HepG2 (cell line): ENCODE results near the gene SLC6A6. TPM values are rescaled to one million over a fixed set of nuclear protein-coding genes. Genes with fewer than 3 reads are reported as not detected.

Experiments
- ATAC-seq: fragments of 200-7000 bp; cut with Tn5 transposase; 3 replicates; pipeline ENCODE4 v1.9.1; 2020; ENCODE audit warnings: mild to moderate bottlenecking, moderate library complexity
- BruUV-seq: library from RNA; stranded (reverse); fragments of 400-500 nt; replicated peaks from 2 replicates; lab custom pipeline; 2021; lab: Mats Ljungman, UMichigan
- CTCF ChIA-PET: fragments of 300-600 bp; formaldehyde crosslinking; extraction: SDS; loops from one replicate; lab custom pipeline; 2021; ENCODE audit warnings: low total read pairs, inconsistent platforms, low intra/inter-chr PET ratio; lab: Yijun Ruan, JAX
- POLR2A ChIA-PET: fragments of 350-600 bp; sonication (Branson Sonifier 250); formaldehyde crosslinking; loops from one replicate; lab custom pipeline; 2020; ENCODE audit warnings: antibody characterized with exemption, inconsistent platforms; lab: Yijun Ruan, JAX
- DNase-seq: peaks from one replicate; pipeline ENCODE4 v3.0.0-alpha.2; 2015; ENCODE audit warnings: low spot score
- FAIRE-seq: peaks from 3 replicates; lab custom pipeline; 2011; peaks lifted over from hg19 to GRCh38; lab: Jason Lieb, UNC
- H2AFZ ChIP-seq: one replicate; pipeline ENCODE4 v1.6.1; 2011; ENCODE audit warnings: low read length, inconsistent platforms
- H3K27ac ChIP-seq: fragments of 300-600 bp; 3 replicates; pipeline ENCODE4 v1.8.0; 2011; ENCODE audit warnings: mixed run types, mild to moderate bottlenecking, mixed read lengths, low read length, inconsistent platforms; ENCODE audit not compliant: insufficient read depth; ENCODE audit errors: extremely low read length
- H3K27me3 ChIP-seq, 2 experiments: fragments of 200-600 bp in 1 of 2; 2 replicates in 1 of 2; 3 replicates in 1 of 2; pipeline versions ENCODE4 v1.6.0 to v1.8.0; 2011; ENCODE audit warnings: low read length in 2 of 2, mild to moderate bottlenecking in 2 of 2, moderate library complexity in 2 of 2, inconsistent platforms in 1 of 2; ENCODE audit not compliant: insufficient read depth in 2 of 2, control insufficient read depth in 1 of 2
- H3K36me3 ChIP-seq, 2 experiments: fragments of 200-600 bp in 1 of 2; replicated peaks in 1 of 2; 2 replicates in 1 of 2; 3 replicates in 1 of 2; pipeline versions ENCODE4 v1.5.1 to v1.8.0; 2011; ENCODE audit warnings: low read length in 2 of 2, inconsistent platforms in 1 of 2; ENCODE audit not compliant: insufficient read depth in 2 of 2, control insufficient read depth in 1 of 2
- H3K4me1 ChIP-seq: 2 replicates; pipeline ENCODE4 v1.5.1; 2012; ENCODE audit warnings: low read length, inconsistent platforms; ENCODE audit not compliant: insufficient read depth
- H3K4me2 ChIP-seq: 2 replicates; pipeline ENCODE4 v1.6.0; 2011; ENCODE audit warnings: low read depth, low read length, inconsistent platforms
- H3K4me3 ChIP-seq, 3 experiments: fragments of 200-600 bp in 1 of 3; sonication (generic), shearing (Covaris generic) in 1 of 3; replicated peaks in 1 of 3; 2 replicates each; pipeline ENCODE4 v1.5.1; 2011 to 2016; ENCODE audit warnings: low read length in 3 of 3, inconsistent platforms in 2 of 3, low read depth in 2 of 3, mild to moderate bottlenecking in 2 of 3, control low read depth in 1 of 3, mixed read lengths in 1 of 3; ENCODE audit not compliant: insufficient read depth in 1 of 3
- H3K79me2 ChIP-seq: one replicate; pipeline ENCODE4 v1.6.1; 2011; ENCODE audit warnings: low read length, inconsistent platforms; ENCODE audit not compliant: insufficient read depth
- H3K9ac ChIP-seq: 2 replicates; pipeline ENCODE4 v1.6.0; 2011; ENCODE audit warnings: mild to moderate bottlenecking, low read depth, low read length, inconsistent platforms; ENCODE audit not compliant: insufficient read depth
- H3K9me3 ChIP-seq: 2 replicates; pipeline ENCODE4 v1.5.1; 2012; ENCODE audit warnings: mild to moderate bottlenecking, low read length
- H4K20me1 ChIP-seq: 2 replicates; pipeline ENCODE4 v1.6.0; 2011; ENCODE audit warnings: inconsistent platforms, mild to moderate bottlenecking, low read length, moderate library complexity; ENCODE audit not compliant: insufficient read depth
- AKNA ChIP-seq: sonication (generic); formaldehyde crosslinking; IDR thresholded peaks from 2 replicates; pipeline ENCODE4 v1.4.0; 2020; ENCODE audit warnings: missing genetic modification reagents, borderline replicate concordance
- ATF1 ChIP-seq: IDR thresholded peaks from 2 replicates; pipeline ENCODE4 v1.6.1; 2016; ENCODE audit warnings: mild to moderate bottlenecking, control low read depth
- DRAP1 ChIP-seq: IDR thresholded peaks from 2 replicates; pipeline ENCODE4 v1.6.1; 2016; ENCODE audit warnings: missing genetic modification reagents, missing compliant biosample characterization
- MEF2D ChIP-seq: sonication (generic); formaldehyde crosslinking; IDR thresholded peaks from 2 replicates; pipeline ENCODE4 v1.5.1; 2020; ENCODE audit warnings: mild to moderate bottlenecking, missing genetic modification reagents
- MTF1 ChIP-seq: sonication (generic); formaldehyde crosslinking; IDR thresholded peaks from 2 replicates; pipeline ENCODE4 v1.5.0; 2020; ENCODE audit warnings: missing genetic modification reagents
- PHF8 ChIP-seq: sonication (generic); formaldehyde crosslinking; IDR thresholded peaks from 2 replicates; pipeline ENCODE4 v1.5.0; 2020; ENCODE audit warnings: missing genetic modification reagents
- ZNF274 ChIP-seq: sonication (generic); formaldehyde crosslinking; IDR thresholded peaks from 2 replicates; pipeline ENCODE4 v1.5.1; 2020; ENCODE audit warnings: mild to moderate bottlenecking, missing genetic modification reagents
- ZNF275 ChIP-seq: sonication (generic); formaldehyde crosslinking; IDR thresholded peaks from 2 replicates; pipeline ENCODE4 v1.8.0; 2022; ENCODE audit warnings: missing genetic modification reagents, mild to moderate bottlenecking, inconsistent platforms, borderline replicate concordance
- ZNF383 ChIP-seq: sonication (generic); formaldehyde crosslinking; IDR thresholded peaks from 2 replicates; pipeline ENCODE4 v1.4.0; 2020; ENCODE audit warnings: missing genetic modification reagents, mild to moderate bottlenecking, borderline replicate concordance
- ZNF563 ChIP-seq: sonication (generic); formaldehyde crosslinking; IDR thresholded peaks from 2 replicates; pipeline ENCODE4 v1.8.0; 2022; ENCODE audit warnings: mild to moderate bottlenecking, moderate library complexity, missing genetic modification reagents
- ZNF784 ChIP-seq: sonication (generic); formaldehyde crosslinking; IDR thresholded peaks from 2 replicates; pipeline ENCODE4 v1.5.1; 2020; ENCODE audit warnings: missing genetic modification reagents, mild to moderate bottlenecking, borderline replicate concordance
- ZNF891 ChIP-seq: sonication (generic); formaldehyde crosslinking; IDR thresholded peaks from 2 replicates; pipeline ENCODE4 v1.5.0; 2020; ENCODE audit warnings: mild to moderate bottlenecking, missing genetic modification reagents
- WGBS: methylation state at CpG from one replicate; pipeline ENCODE4 v1.1.6; 2017; ENCODE audit warnings: low lambda C conversion rate; 5-methylcytosine and 5-hydroxymethylcytosine counted together
- in situ Hi-C: cut with HindIII; loops from 2 replicates; pipeline ENCODE4 v1.10.0; 2017; ENCODE audit warnings: low pct_unique_long_range_greater_than_20kb; ENCODE audit not compliant: extremely low pct_ligation_motif_present
- intact Hi-C: fragments of 100-400 bp; cut with micrococcal nuclease; formaldehyde crosslinking; loops from one replicate; pipeline ENCODE4 v1.10.0; 2022; ENCODE audit not compliant: unreplicated experiment
- polyA plus RNA-seq, 8 experiments: library from polyadenylated mRNA; depleted of rRNA in 3 of 8; stranded (reverse) in 7 of 8; unstranded in 1 of 8; fragments of >200 nt; fragmentation: Illumina TruSeq in 4 of 8; extraction: Trizol in 4 of 8; gene quantifications; 2 replicates each; pipeline versions ENCODE4 v1.2.1 to v1.2.3, GENCODE V29; 2011 to 2016; ENCODE audit warnings: low read depth in 4 of 8, missing spikeins in 1 of 8, mixed read lengths in 1 of 8; ENCODE audit not compliant: insufficient read depth in 1 of 8
- total RNA-seq, 5 experiments: library from RNA; depleted of rRNA; stranded (reverse); fragments of >200 nt; fragmentation: Illumina TruSeq; extraction: Trizol; gene quantifications; 2 replicates each; pipeline ENCODE4 v1.2.3, GENCODE V29; 2016; ENCODE audit warnings: low read depth in 1 of 5
- TF ChIP-seq, protein P1 (sequence below): sonication (generic); formaldehyde crosslinking; IDR thresholded peaks from 2 replicates; pipeline ENCODE4 v1.4.0; 2020; ENCODE audit warnings: missing genetic modification reagents

Gene SLC6A6
- total and polyA plus RNA-seq, 2 of the 13 experiments (the other 11 are each of a cell fraction or from before 2014, with no cell fraction given): 14.1 to 20.7 TPM

GRCh38 chr3:14494973-14495300 lies 92.5 kb downstream of the SLC6A6 start (continued):
- no peak for TF ChIP-seq AKNA
- TF ChIP-seq, all 625 proteins: peak for 0

DNA sequence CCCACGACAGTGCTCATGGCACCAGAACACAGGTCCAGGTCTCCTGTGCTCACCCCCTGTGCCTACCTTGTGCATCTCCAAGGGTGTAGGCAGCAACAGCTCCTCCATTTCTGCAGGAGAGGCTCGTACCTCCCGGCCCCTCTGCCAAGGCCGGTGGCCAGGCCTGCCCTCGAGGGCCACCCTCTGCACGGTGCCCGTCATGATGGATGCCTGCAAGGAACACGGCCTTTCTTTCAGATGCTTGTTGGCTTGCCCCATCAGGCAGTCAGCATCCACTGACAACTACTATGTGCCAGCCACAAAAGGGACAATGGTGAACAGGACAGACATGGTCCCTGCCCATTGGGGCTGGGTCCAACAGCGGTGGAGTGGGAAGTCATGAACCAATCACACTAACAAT lies 93.9 kb downstream of the SLC6A6 start:
- no TSS peak for BruUV-seq
- TF ChIP-seq ZNF784 (no peak), ZNF383 (no peak), ZNF891 (CRISPR knock-in tag) (no peak), PHF8 (CRISPR knock-in tag) (no peak), ZNF274 (CRISPR knock-in tag) (no peak), ZNF563 (CRISPR knock-in tag) (no peak), ZNF275 (CRISPR knock-in tag) (no peak), DRAP1 (CRISPR knock-in tag) (no peak), MEF2D (CRISPR knock-in tag) (no peak), ATF1 (CRISPR knock-in tag) (no peak), MTF1 (CRISPR knock-in tag) (no peak)
- TF ChIP-seq, protein P1, sequence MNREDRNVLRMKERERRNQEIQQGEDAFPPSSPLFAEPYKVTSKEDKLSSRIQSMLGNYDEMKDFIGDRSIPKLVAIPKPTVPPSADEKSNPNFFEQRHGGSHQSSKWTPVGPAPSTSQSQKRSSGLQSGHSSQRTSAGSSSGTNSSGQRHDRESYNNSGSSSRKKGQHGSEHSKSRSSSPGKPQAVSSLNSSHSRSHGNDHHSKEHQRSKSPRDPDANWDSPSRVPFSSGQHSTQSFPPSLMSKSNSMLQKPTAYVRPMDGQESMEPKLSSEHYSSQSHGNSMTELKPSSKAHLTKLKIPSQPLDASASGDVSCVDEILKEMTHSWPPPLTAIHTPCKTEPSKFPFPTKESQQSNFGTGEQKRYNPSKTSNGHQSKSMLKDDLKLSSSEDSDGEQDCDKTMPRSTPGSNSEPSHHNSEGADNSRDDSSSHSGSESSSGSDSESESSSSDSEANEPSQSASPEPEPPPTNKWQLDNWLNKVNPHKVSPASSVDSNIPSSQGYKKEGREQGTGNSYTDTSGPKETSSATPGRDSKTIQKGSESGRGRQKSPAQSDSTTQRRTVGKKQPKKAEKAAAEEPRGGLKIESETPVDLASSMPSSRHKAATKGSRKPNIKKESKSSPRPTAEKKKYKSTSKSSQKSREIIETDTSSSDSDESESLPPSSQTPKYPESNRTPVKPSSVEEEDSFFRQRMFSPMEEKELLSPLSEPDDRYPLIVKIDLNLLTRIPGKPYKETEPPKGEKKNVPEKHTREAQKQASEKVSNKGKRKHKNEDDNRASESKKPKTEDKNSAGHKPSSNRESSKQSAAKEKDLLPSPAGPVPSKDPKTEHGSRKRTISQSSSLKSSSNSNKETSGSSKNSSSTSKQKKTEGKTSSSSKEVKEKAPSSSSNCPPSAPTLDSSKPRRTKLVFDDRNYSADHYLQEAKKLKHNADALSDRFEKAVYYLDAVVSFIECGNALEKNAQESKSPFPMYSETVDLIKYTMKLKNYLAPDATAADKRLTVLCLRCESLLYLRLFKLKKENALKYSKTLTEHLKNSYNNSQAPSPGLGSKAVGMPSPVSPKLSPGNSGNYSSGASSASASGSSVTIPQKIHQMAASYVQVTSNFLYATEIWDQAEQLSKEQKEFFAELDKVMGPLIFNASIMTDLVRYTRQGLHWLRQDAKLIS: no peak

More for the DNA sequence above, 93.9 kb downstream of the SLC6A6 start:
- Histone ChIP-seq H3K4me2 (no peak overlapping the region), H3K9me3 (no peaks in the 10 kb centered on the region), H3K27me3 (no peaks in the 10 kb centered on the region; a peak in 1 of 5 replicates), H3K27ac (no peak overlapping the region), H2AFZ (no peak overlapping the region), H3K4me3 (no peak overlapping the region), H3K36me3 (no peaks in the 10 kb centered on the region), H3K4me1 (no peaks in the 10 kb centered on the region), H3K9ac (no peak overlapping the region), H3K79me2 (no peaks in the 10 kb centered on the region), H4K20me1 (no peaks in the 10 kb centered on the region)
- ATAC-seq (no peak), FAIRE-seq (no peak), DNase-seq (no peak)
- POLR2A ChIA-PET: no interaction called here
- intact Hi-C loops: no loop called here
- in situ Hi-C loops: no loop called here
- CTCF ChIA-PET: no interaction called here
- 22% methylated on average over 1 of the region's 9 CpGs for WGBS
